NB4 (cell line): Measurements from ENCODE around the gene CRTC1.

Experiments used
- DNase-seq: peaks from one replicate; pipeline ENCODE4 v3.0.0; 2010; ENCODE audit warnings: low read depth
- H3K4me3 ChIP-seq: one replicate; pipeline ENCODE4 v1.5.1; 2011; ENCODE audit warnings: mild to moderate bottlenecking, low read depth, low read length, moderate library complexity
- MYC ChIP-seq: IDR thresholded peaks from 2 replicates; pipeline ENCODE4 v1.6.1; 2011; ENCODE audit warnings: low read depth, low read length
- POLR2A ChIP-seq: IDR thresholded peaks from 2 replicates; pipeline ENCODE4 v1.6.1; 2011; ENCODE audit warnings: mild to moderate bottlenecking; ENCODE audit not compliant: insufficient read length; ENCODE audit errors: extremely low read depth
- TF ChIP-seq, protein P1 (sequence below): IDR thresholded peaks from 2 replicates; pipeline ENCODE4 v1.6.1; 2011; ENCODE audit warnings: low read depth, low read length
- TF ChIP-seq, protein P2 (sequence below): IDR thresholded peaks from one replicate; pipeline ENCODE4 v1.5.1; 2012; ENCODE audit warnings: low read depth, low read length

CRTC1 gene

DNA sequence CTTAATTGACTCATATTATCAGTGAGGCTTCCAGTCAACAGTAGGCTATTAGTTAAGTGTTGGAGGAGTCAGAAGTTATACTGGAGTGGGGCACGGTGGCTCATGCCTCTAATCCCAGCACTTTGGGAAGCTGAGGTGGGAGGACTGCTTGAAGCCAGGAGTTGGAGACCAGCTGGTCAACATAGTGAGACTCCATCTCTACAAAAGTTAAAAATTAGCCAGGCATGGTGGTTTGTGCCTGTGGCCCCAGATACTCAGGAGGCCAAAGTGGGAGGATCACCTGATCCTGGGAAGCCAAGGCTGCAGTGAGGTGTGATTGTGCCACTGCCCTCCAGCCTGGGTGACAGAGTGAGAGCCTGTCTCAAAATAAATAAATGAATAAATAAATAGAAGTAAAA is 54.5 kb downstream of the CRTC1 start:
- TF ChIP-seq, protein P1, sequence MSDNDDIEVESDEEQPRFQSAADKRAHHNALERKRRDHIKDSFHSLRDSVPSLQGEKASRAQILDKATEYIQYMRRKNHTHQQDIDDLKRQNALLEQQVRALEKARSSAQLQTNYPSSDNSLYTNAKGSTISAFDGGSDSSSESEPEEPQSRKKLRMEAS = no peak
- TF ChIP-seq MYC (no peak), POLR2A (no peak)
- TF ChIP-seq, protein P2, sequence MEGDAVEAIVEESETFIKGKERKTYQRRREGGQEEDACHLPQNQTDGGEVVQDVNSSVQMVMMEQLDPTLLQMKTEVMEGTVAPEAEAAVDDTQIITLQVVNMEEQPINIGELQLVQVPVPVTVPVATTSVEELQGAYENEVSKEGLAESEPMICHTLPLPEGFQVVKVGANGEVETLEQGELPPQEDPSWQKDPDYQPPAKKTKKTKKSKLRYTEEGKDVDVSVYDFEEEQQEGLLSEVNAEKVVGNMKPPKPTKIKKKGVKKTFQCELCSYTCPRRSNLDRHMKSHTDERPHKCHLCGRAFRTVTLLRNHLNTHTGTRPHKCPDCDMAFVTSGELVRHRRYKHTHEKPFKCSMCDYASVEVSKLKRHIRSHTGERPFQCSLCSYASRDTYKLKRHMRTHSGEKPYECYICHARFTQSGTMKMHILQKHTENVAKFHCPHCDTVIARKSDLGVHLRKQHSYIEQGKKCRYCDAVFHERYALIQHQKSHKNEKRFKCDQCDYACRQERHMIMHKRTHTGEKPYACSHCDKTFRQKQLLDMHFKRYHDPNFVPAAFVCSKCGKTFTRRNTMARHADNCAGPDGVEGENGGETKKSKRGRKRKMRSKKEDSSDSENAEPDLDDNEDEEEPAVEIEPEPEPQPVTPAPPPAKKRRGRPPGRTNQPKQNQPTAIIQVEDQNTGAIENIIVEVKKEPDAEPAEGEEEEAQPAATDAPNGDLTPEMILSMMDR = no peak
- DNase-seq = no peak

DNA sequence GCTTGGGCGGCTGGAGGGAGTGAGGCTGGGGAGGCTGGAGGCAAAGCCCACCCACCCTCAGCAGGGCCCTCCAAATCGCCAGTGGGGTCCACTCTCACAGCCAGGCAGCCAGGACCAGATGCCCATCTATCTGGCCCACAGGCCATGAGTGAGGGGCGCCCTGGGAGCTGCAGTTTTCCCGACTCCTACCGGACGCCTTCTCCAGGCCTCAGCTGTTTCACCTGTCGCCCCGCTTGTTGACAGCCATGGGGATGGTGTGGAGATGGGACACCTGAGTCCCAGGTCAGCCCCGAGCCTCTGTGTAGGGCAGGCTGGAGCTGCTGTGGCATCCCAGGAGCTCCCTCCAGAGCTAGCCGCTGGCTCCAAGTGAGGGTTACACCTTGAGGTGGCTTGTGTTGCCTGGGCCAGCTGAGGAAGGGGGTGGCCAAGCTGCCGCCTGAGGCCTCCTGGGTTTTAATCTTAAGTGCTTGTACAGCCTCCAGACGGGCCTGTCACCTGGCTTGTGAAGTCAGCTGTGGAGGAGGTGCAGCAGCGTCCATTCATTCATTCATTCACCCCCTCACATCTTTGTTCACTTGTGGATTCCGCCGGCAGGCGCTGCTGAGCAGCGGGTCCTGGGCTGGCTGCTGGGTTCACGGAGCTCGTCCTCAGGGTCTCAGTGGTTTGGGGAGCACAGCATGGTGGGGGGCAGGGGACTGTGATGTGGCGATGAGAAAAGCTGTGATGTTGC is 55.6 kb downstream of the CRTC1 start:
- no peak overlapping the region for H3K4me3 ChIP-seq
- TF ChIP-seq MYC = no peak
- TF ChIP-seq, protein P1 = no peak
- no peak for TF ChIP-seq POLR2A
- TF ChIP-seq, protein P2 = no peak
- no peak for DNase-seq

More for the DNA sequence above, 54.5 kb downstream of the CRTC1 start:
- no peak overlapping the region for H3K4me3 ChIP-seq

DNA sequence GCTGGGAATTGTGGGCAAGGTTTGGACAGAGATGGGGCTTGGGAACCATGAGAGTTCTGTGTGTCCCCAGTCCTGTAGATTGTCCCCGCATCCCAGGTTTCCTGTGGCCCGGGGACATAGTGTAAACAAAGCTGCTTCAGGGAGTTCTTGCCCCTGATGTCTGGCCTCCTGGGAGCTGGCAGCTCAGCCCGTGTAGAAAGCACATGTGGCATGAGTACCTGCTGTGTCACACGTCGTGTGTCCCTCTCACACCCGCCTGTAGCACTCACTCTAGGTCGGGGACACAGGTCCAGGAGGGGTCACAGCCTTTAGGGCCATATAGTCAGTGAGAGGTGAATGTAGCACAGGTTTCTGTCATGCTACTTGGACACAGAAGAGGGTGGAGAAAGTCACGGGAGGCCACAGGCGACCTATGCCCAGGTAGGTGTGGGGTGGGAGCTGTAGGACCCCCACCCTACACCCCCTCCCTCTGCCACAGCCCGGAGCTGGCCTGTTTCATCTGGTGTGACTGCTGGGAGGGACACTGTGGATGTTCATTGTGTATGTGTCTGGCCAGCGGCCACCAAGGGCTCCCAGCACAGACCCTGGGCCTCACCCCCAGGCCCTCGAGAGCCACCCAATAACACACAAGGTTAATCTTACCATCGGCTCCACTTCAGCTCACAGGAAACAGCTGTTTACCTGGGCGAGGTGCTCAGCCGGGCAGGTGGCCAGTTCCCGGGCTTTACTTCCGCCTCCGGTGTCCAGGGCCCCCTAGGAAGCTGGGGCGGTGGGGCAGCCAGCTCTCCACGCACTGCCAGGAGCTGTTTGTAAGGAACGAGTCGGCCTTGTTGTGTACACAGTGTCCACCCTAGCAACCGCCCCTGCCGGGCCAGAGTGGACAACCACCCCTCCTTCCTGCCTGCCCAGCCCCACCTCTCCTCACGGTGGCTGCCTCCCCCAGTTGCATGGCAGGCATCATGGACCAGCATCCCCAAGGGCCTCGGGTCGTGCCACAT is 57.9 kb downstream of the CRTC1 start:
- no peak overlapping the region for H3K4me3 ChIP-seq
- no peak for DNase-seq
- TF ChIP-seq, protein P2 = no peak

DNA sequence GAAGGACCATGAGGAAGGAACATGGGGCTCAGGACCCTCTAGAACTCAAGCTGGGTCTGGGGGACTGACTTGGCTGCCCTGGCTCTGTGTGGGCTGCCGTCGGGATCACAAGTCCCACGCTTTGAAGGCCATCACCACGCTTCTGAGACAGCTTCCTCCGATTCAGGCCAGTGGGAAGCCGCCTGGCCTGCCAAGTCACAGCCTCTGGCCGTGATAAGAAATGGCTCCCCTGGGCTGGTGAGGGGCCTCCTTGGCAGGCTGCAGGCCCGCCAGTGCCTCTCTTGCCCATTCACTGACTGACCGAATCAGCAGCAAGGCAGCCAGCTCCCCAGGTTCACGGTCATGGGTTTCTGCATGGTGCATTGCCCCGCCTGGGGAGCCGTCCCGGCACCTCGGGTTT is 58.8 kb downstream of the CRTC1 start:
- DNase-seq = no peak
- TF ChIP-seq, protein P2 = no peak
- no peak for TF ChIP-seq POLR2A
- TF ChIP-seq, protein P1 = no peak
- no peak for TF ChIP-seq MYC
- H3K4me3 ChIP-seq = no peak overlapping the region

DNA sequence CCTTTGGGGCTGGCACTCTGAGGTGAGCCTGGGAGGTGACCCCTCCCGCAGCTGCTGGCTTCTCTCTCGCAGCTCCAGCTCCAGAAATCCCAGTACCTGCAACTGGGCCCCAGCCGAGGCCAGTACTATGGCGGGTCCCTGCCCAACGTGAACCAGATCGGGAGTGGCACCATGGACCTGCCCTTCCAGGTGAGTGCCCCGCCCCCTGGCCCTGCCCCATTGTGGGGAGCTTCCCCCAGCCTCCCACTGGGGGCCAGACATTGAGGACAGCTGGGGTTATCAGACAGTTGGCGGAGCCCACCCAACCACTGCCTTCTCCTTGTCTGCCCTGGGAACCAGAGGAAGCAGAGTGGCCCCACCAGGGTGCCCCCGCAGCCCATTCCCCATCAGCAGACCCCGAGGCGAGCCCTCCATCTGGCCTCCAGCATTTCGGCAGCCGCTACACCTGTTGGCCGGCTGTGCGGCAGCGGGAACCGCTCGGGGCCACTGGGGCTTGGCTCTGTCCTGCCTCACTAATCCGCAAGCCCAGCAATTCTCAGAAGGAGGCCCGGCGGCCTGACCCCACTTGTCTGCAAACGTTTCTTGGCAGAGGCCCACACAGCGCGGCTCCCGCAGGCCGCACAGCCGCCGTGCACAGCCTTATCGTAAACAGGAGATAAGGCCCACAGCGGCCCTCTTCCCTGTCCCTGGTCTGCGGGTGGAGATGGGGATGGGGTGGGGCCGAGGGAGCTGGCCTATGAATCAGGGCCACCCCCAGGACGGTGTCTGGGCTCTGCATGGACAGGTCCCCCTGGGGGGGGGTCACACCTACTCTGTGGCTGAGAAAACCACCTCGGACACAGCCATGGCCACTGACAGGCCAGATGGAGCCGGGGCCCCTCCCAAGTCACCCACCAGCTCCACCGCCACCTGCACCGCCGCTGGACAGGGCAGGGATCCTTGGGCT is 59.6 kb downstream of the CRTC1 start:
- DNase-seq = no peak
- TF ChIP-seq, protein P1 = no peak
- TF ChIP-seq MYC (no peak), POLR2A (no peak)
- TF ChIP-seq, protein P2 = no peak
- no peak overlapping the region for H3K4me3 ChIP-seq
